Activated CD8-positive, alpha-beta T cell treated with anti-CD3 and anti-CD28 coated beads for 36 hours (primary cell): Measurements from ENCODE around the gene PDGFB. TPM values are rescaled to one million over a fixed set of nuclear protein-coding genes. Genes with fewer than 3 reads are reported as not detected.

Experiments used
- ATAC-seq: fragments of 200-7000 bp; cut with Tn5 transposase; one replicate; pipeline ENCODE4 v1.10.0; 2021; ENCODE audit warnings: mild to moderate bottlenecking, moderate library complexity
- CTCF ChIA-PET: fragments of 350-600 bp; sonication (Branson Sonifier 250); formaldehyde crosslinking; loops from one replicate; lab custom pipeline; 2021; ENCODE audit warnings: antibody characterized with exemption; lab: Charles Lee
- POLR2A ChIA-PET: fragments of 350-600 bp; sonication (Branson Sonifier 250); formaldehyde crosslinking; loops from one replicate; lab custom pipeline; 2021; ENCODE audit warnings: antibody characterized with exemption; lab: Charles Lee
- DNase-seq: peaks from one replicate; pipeline ENCODE4 v3.0.0-alpha.2; 2020
- H3K27ac Mint-ChIP-seq: one replicate; pipeline ENCODE4 v1.8.0; 2021; ENCODE audit warnings: mild to moderate bottlenecking, mixed read lengths
- H3K27me3 Mint-ChIP-seq: one replicate; pipeline ENCODE4 v1.8.0; 2021; ENCODE audit warnings: mixed read lengths
- H3K36me3 Mint-ChIP-seq: one replicate; pipeline ENCODE4 v1.8.0; 2021; ENCODE audit warnings: low read depth, mixed read lengths
- H3K4me1 Mint-ChIP-seq: one replicate; pipeline ENCODE4 v1.8.0; 2021; ENCODE audit warnings: low read depth, mixed read lengths
- H3K4me3 Mint-ChIP-seq: one replicate; pipeline ENCODE4 v1.8.0; 2021; ENCODE audit warnings: mild to moderate bottlenecking, moderate library complexity, mixed read lengths
- H3K9me3 Mint-ChIP-seq: one replicate; pipeline ENCODE4 v1.8.0; 2021; ENCODE audit warnings: mixed read lengths
- CTCF ChIP-seq: fragments of 200-600 bp; IDR thresholded peaks from one replicate; pipeline ENCODE4 v1.8.0; 2022; ENCODE audit warnings: antibody characterized with exemption, mild to moderate bottlenecking
- intact Hi-C: fragments of 100-400 bp; cut with micrococcal nuclease; formaldehyde crosslinking; loops from one replicate; pipeline ENCODE4 v1.10.0; 2022
- total RNA-seq, 2 experiments: library from RNA; stranded (reverse); gene quantifications; one replicate each; pipeline ENCODE4 v1.2.3, GENCODE V29; 2021

The PDGFB gene
- total RNA-seq, 2 experiments from 2014 or later: 1.7 to 3.0 TPM

- no peak overlapping the region for H3K27ac Mint-ChIP-seq
- ATAC-seq (no peak), DNase-seq (no peak)
- CTCF ChIA-PET: no interaction called here
- peaks cover 40% of the 10 kb centered on the region for H3K4me1 Mint-ChIP-seq
- peaks cover 24% of the 10 kb centered on the region for H3K27me3 Mint-ChIP-seq
- intact Hi-C loops: no loop called here
- no peaks in the 10 kb centered on the region for H3K9me3 Mint-ChIP-seq
- peaks cover 2% of the 10 kb centered on the region for H3K36me3 Mint-ChIP-seq
- POLR2A ChIA-PET: interaction anchor here (2.4 kb wide), 1 partner anchor 75 kb away, joined by 9 read pairs; the partner anchor contains the start of gene RPL3
- TF ChIP-seq CTCF: no peak
- peak overlapping the region; percentile 67 for H3K4me3 Mint-ChIP-seq
These were observed 666 bp downstream of the PDGFB start for GRCh38 chr22:39244136-39244495.

GRCh38 chr22:39243439-39244135 lies 1.2 kb downstream of the PDGFB start:
- ATAC-seq (peak; percentile 10), DNase-seq (no peak)
- Mint-ChIP-seq H3K36me3 (peaks cover 2% of the 10 kb centered on the region), H3K4me3 (peak overlapping the region; percentile 70), H3K27ac (no peak overlapping the region), H3K9me3 (no peaks in the 10 kb centered on the region), H3K27me3 (peaks cover 24% of the 10 kb centered on the region), H3K4me1 (peaks cover 40% of the 10 kb centered on the region)
- intact Hi-C loops: no loop called here
- CTCF ChIA-PET: no interaction called here
- TF ChIP-seq CTCF: no peak
- POLR2A ChIA-PET: interaction anchor here (1.4 to 2.4 kb wide), 2 partner anchors 68 to 76 kb away, joined by 5 to 9 read pairs; partner anchors contain the start of gene RPL3

- peak; percentile 31 for ATAC-seq
- Mint-ChIP-seq H3K27ac (no peak overlapping the region), H3K27me3 (peaks cover 24% of the 10 kb centered on the region), H3K36me3 (peaks cover 2% of the 10 kb centered on the region), H3K4me1 (peaks cover 40% of the 10 kb centered on the region), H3K9me3 (no peaks in the 10 kb centered on the region), H3K4me3 (peak overlapping the region; percentile 71)
- intact Hi-C loops: no loop called here
- peak; percentile 47 for DNase-seq
- POLR2A ChIA-PET: interaction anchor here (0.6 to 1.4 kb wide), 3 partner anchors 69 to 77 kb away, joined by 3 to 5 read pairs (median 3); partner anchors contain the start of gene RPL3
- no peak for TF ChIP-seq CTCF
- CTCF ChIA-PET: no interaction called here
These were observed 2.0 kb downstream of the PDGFB start for GRCh38 chr22:39242595-39243438.

GRCh38 chr22:39241794-39242594 lies 2.8 kb downstream of the PDGFB start:
- CTCF ChIA-PET: interaction anchor here (1.2 to 2.0 kb wide), 2 partner anchors 69 to 71 kb away, joined by 5 to 7 read pairs; no protein-coding TSS in a partner anchor
- no peaks in the 10 kb centered on the region for H3K9me3 Mint-ChIP-seq
- H3K36me3 Mint-ChIP-seq: peaks cover 2% of the 10 kb centered on the region
- POLR2A ChIA-PET: interaction anchor here (0.6 to 3.3 kb wide), 8 partner anchors 8 to 368 kb away, joined by 3 to 19 read pairs (median 4); partner anchors contain the start of genes APOBEC3D and RPL3
- ATAC-seq (peak; percentile 25), DNase-seq (peak; percentile 64)
- H3K4me1 Mint-ChIP-seq: peaks cover 47% of the 10 kb centered on the region
- intact Hi-C loops: no loop called here
- peak overlapping the region; percentile 73 for H3K4me3 Mint-ChIP-seq
- H3K27me3 Mint-ChIP-seq: peaks cover 24% of the 10 kb centered on the region
- TF ChIP-seq CTCF: no peak
- H3K27ac Mint-ChIP-seq: peak overlapping the region; percentile 78
